Activated CD4-positive, alpha-beta T cell treated with anti-CD3 and anti-CD28 coated beads, Interleukin-2, amount 50 U/mL, for 1 hour (primary cell): ENCODE data around the gene DDX11.
"Not testable (repeated sequence)": the region's sequence is repeated elsewhere in the genome, so short reads cannot be mapped to it uniquely, and the experiment has no call there.

Experiments
- DNase-seq: peaks from one replicate; pipeline ENCODE4 v3.0.0-alpha.2; 2020

The DDX11 gene

GRCh38 chr12:31070971-31071740 is 2.5 kb upstream of the DDX11 start:
- DNase-seq, result not testable (repeated sequence)

DNA sequence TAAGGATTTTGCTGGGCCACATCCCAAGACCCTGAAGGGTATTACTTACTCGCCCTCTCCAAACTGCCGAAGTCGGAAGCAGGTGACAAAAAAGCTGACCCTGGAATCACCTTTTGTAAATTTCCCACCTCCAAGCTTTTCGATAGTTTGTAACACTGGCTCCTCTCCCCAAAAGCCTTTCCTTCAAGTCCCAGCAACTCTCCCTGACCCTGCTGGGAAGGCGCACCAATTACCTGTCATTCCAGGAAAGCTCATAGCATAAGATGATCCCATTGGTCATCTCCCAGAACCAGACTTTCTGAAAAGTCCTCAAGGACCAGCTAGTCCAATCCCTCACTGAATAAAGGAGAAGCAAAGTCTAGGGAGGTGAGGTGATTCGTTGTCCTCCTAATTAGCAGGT is 698 bp upstream of the DDX11 start:
- not testable (repeated sequence) for DNase-seq

DNA sequence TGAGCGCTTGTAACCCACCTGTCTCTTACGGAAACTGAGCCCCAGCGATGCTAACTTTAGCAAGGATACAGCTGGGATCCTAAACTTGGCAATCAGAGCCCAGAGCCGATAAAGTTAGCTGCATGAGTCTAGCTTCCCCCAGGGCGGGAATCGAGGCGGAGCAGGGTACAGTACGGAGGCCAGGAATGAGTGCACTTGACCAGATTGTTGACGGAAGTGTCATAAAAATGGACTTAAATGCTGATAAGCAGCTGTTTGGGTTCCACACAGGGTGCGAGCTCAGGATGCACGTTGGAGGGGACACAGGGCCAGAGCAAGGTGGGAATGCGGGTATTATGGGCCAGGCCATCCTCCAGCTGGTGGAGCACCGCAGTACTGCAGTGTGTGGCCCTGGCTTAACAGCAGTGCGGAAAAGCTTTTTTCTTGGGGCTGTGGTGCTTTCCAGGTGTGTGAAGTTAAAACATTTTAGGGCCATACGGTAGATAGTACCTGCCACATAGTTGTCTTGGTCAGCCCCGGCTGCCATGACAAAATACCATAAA is 744 bp downstream of the DDX11 start:
- DNase-seq, result peak; percentile 22

GRCh38 chr12:31076150-31076549 is 2.5 kb downstream of the DDX11 start:
- not testable (repeated sequence) for DNase-seq

DNA sequence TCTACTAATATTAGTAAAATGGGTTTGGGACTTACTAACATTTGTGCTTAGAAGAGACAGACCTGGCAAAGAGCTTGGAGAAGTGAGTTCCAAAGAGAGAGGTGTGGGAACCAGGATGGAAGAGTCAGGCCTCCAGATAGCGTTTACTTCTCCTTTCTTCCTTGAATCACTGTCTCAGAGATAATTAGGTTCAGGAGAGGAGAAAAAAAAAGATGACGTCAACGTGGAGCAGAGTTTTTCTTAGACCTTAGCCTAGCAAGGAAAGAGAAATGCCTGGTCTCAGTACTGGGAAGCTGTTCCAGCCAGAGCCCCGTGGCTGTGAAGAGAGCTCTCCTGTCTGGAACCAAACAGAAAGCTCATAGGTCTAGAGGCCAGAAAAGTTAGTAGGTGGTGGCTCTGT is 3.4 kb downstream of the DDX11 start:
- DNase-seq, result not testable (repeated sequence)

- DNase-seq, result not testable (repeated sequence)
Measured at GRCh38 chr12:31077998-31078397, 4.3 kb downstream of the DDX11 start.

DNA sequence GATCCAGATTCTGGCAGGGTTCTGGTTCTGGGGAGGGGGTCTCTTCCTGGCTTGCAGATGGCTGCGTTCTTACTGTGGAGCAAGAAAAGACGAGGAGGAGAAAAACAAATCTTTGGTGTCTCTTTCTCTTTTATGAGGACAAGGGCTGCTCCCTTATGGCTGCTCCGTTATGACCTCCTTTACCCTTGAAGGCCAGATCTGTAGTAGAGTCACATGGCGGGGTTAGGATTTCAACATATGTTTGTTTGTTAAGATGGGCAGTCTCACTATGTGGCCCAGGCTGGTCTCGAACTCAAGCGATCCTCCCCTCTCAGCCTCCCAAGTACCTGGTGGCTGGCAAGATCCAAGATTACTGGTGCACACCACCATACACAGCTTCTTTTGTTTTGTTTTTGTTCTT is 5.8 kb downstream of the DDX11 start:
- not testable (repeated sequence) for DNase-seq

- not testable (repeated sequence) for DNase-seq
Measured at GRCh38 chr12:31080221-31080620, 6.6 kb downstream of the DDX11 start.

- DNase-seq, result not testable (repeated sequence)
Measured at GRCh38 chr12:31081274-31081673, 7.6 kb downstream of the DDX11 start.

- DNase-seq, result not testable (repeated sequence)
Measured at GRCh38 chr12:31084241-31084640, 10.6 kb downstream of the DDX11 start.

- DNase-seq, result not testable (repeated sequence)
Measured at GRCh38 chr12:31086032-31086431, 12.4 kb downstream of the DDX11 start.

GRCh38 chr12:31087486-31087885 is 13.8 kb downstream of the DDX11 start:
- DNase-seq, result not testable (repeated sequence)

DNA sequence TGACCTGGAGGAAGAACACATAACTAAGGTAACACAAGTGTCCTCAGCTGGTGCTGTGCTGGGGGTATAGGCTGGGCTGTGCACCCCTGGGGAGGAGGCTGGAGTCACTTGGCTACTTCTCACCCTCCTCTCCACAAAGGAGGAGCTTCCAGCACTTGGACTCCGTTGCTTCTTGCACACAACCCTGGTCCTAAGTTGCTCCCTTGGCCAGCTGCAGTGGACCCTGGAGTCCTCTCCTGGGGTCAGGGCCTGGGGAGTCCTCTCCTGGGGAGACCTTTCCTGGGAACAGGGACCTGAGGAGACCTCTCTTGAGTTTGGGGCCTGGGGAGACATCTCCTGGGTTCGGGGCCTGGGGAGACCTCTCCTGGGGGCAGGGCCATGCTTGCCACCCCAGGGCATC is 14.3 kb downstream of the DDX11 start:
- not testable (repeated sequence) for DNase-seq

DNA sequence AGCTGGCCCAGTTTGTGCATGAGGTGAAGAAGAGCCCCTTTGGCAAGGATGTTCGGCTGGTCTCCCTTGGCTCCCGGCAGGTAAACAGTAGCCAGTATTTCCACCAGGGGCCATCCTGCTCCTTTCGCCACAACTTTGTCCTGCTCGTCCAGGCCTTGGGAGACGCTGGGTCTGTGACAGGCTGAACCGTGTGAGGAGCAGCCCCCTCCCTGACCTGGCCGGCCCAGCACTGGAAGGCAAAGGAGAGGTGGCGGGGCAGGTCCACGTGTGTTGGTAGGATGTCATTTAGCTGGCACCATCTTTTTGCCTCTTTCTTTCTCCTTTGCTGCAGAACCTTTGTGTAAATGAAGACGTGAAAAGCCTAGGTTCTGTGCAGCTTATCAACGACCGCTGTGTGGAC is 15.4 kb downstream of the DDX11 start:
- no peak for DNase-seq

DNA sequence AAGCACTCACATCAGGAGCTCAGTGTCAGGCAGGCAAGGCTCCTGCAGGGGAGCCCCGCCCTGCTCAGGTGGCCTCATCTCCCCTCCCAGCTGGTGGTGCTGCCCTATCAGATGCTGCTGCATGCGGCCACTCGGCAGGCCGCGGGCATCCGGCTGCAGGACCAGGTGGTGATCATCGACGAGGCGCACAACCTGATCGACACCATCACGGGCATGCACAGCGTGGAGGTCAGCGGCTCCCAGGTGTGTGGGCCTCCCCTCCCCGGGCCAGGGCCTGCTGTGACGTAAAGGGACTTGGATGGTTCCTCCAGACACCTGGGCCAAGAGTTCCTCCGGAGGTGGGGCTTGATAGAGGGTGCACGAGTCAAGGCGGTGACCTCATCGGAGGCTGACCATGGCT is 18.0 kb downstream of the DDX11 start:
- DNase-seq, result not testable (repeated sequence)

DNA sequence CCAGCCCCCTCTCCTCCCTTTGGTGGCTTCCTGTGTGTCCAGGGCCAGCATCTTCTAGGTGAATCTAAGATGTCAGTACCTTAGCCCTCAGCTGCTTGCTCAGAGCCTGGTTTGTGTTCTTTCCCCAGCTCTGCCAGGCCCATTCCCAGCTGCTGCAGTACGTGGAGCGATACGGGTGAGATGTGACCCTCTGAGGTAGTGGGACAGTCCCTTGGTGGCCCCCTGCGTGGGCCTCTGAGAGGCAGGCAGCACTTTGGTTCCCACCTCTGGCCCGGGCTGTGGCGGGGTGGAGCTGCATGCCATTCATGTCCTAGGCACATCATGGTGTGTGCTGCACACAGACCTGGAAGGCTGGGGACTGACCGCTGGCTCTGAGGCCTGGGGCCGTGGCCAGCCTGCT is 19.1 kb downstream of the DDX11 start:
- not testable (repeated sequence) for DNase-seq

DNA sequence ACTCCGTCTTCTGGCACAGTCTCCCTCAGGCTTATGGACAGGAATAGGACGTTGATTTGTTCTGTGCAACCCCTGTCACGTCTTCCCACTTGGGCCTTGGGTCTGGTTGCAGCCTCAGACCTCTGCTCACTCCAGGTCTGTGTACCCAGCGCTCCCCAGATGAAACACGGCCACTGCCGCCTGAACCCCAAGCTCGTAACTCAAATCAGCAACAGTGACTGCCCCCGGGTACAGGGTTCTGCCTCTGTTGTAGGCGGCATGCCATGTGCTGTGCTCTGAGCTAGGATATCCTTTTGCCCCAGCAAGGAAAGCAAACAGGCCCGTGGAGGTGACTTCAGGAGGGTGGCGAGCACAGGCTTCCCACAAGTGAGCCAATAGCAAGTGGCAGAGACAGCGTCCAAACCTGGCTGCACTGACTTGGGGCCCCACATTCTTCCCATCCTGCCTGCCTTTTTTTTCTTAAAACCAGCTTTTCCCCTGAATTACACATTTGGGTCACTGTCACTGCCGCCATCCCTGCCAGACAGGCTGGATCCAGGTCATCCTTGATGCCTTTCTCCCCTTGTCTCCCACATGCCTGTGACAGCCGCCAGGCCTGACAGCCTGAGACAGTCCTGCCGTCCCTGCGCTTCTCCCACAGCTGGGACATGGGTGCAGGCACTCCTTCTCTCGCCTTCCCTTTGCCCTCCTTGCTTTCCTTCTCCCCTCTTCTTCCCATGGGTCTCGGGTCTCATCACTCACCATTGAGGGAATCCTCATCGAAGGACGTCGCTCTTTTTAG is 21.6 kb downstream of the DDX11 start:
- not testable (repeated sequence) for DNase-seq

- not testable (repeated sequence) for DNase-seq
Measured at GRCh38 chr12:31096251-31097065, 22.8 kb downstream of the DDX11 start.

DNA sequence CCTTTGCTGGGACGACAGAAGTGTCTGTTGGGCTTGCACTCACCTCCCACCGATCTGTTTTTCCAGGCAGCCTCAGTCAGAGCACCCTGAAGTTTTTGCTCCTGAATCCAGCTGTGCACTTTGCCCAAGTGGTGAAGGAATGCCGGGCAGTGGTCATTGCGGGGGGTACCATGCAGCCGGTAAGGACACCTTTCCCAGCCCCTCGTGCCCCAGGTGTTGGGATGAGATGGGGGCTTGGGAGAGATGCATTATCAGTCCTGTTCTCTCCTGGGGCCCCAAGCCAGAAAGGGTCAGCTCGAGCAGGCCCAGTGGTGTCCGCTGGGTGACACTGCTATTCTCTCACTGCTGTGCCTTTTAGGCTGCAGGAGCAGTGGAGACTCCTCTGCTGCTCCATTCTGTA is 24.2 kb downstream of the DDX11 start:
- DNase-seq, result not testable (repeated sequence)

DNA sequence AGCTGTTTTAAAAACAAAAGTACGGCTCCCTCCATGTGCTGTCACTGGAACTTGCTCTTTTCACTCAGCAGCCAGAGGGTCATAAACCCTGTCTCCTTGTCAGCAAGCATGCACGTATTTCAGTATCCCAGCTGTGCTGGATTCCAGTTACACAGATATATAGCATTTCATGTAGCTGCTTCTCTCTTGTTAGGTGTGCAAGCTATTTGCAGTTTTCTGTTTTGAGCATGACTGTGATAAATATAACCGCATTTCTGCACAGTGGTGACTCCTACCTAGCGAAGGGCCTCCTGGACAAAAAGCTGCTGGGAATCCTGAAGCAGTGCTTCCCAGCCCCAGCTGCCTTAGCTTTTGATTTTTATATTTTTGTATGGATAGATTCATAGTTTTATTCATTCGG is 24.7 kb downstream of the DDX11 start:
- not testable (repeated sequence) for DNase-seq

DNA sequence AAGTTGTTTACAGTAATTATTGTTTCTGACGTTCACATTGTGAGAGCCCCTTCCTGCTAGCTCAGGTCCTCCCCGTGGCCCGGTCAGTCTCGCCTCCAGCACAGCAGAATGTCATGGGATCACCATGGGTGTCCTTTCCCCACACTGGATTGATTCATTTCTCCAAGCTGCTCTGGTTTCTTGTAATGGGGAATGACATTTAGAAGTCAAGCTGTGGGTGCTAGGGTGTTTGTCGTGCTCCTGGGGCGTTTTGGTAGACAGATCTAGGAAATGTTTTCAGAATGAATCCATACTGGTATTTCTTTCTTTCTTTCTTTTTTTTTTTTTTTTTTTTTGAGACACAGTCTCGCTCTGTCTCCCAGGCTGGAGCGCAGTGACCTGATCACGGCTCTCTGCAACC is 25.1 kb downstream of the DDX11 start:
- not testable (repeated sequence) for DNase-seq

GRCh38 chr12:31099434-31099833 is 25.8 kb downstream of the DDX11 start:
- DNase-seq, result not testable (repeated sequence)
